H1 (cell line): ENCODE data around the gene VARS2. TPM values are rescaled to one million over a fixed set of nuclear protein-coding genes. Genes with fewer than 3 reads are reported as not detected.

Source experiments
- CTCF ChIA-PET: fragments of 300-600 bp; sonication (Branson Sonifier 250); formaldehyde crosslinking; loops from one replicate; lab custom pipeline; 2021; ENCODE audit not compliant: partially characterized antibody; lab: Charles Lee
- POLR2A ChIA-PET: fragments of 300-600 bp; sonication (Branson Sonifier 250); formaldehyde crosslinking; loops from one replicate; lab custom pipeline; 2021; ENCODE audit warnings: inconsistent platforms; ENCODE audit not compliant: partially characterized antibody; lab: Charles Lee
- DNase-seq, 2 experiments: peaks; one replicate each; pipeline versions ENCODE4 v3.0.0 to v3.0.0-alpha.2; 2010 to 2022; ENCODE audit warnings: low spot score in 2 of 2, low read depth in 1 of 2, mixed read lengths in 1 of 2
- FAIRE-seq: peaks from 2 replicates; lab custom pipeline; 2011; peaks lifted over from hg19 to GRCh38; lab: Jason Lieb, UNC
- H2AFZ ChIP-seq: 2 replicates; pipeline ENCODE4 v1.8.1; 2012; ENCODE audit warnings: low read length, inconsistent platforms
- H2AK5ac ChIP-seq: 2 replicates; pipeline ENCODE4 v1.6.1; 2013; ENCODE audit warnings: low read depth, low read length
- H2BK120ac ChIP-seq: replicated peaks from 2 replicates; pipeline ENCODE3; 2013; ENCODE audit warnings: low read depth, low read length, inconsistent platforms
- H2BK12ac ChIP-seq: 2 replicates; pipeline ENCODE4 v1.6.1; 2013; ENCODE audit warnings: low read depth, low read length
- H2BK15ac ChIP-seq: 2 replicates; pipeline ENCODE4 v1.6.1; 2013; ENCODE audit warnings: low read length
- H2BK20ac ChIP-seq: 2 replicates; pipeline ENCODE4 v1.6.1; 2013; ENCODE audit warnings: low read length
- H2BK5ac ChIP-seq: 2 replicates; pipeline ENCODE4 v1.6.1; 2013; ENCODE audit warnings: low read depth, low read length
- H3K14ac ChIP-seq: 2 replicates; pipeline ENCODE4 v1.6.1; 2013; ENCODE audit warnings: inconsistent platforms; ENCODE audit not compliant: insufficient read length
- H3K18ac ChIP-seq: 2 replicates; pipeline ENCODE4 v1.6.1; 2013; ENCODE audit warnings: low read length; ENCODE audit errors: extremely low read depth
- H3K23ac ChIP-seq: 2 replicates; pipeline ENCODE4 v1.6.1; 2013; ENCODE audit warnings: inconsistent platforms; ENCODE audit not compliant: insufficient read length
- H3K23me2 ChIP-seq: 2 replicates; pipeline ENCODE4 v1.6.1; 2013; ENCODE audit warnings: low read depth, low read length
- H3K27ac ChIP-seq: 2 replicates; pipeline ENCODE4 v1.6.1; 2011; ENCODE audit warnings: low read depth, low read length, inconsistent platforms
- H3K27me3 ChIP-seq, 4 experiments: replicated peaks in 1 of 4; 1 replicate in 1 of 4; 2 replicates in 3 of 4; pipeline versions ENCODE4 v1.6.1 to v1.8.1; 2011 to 2013; ENCODE audit warnings: low read length in 3 of 4, mild to moderate bottlenecking in 3 of 4, inconsistent platforms in 2 of 4, mixed read lengths in 2 of 4, moderate library complexity in 1 of 4; ENCODE audit not compliant: control insufficient read depth in 3 of 4, insufficient read depth in 3 of 4; ENCODE audit errors: extremely low read depth in 1 of 4
- H3K36me3 ChIP-seq, 4 experiments: 2 replicates each; pipeline versions ENCODE4 v1.6.1 to v1.8.1; 2011 to 2013; ENCODE audit warnings: mild to moderate bottlenecking in 4 of 4, low read length in 3 of 4, moderate library complexity in 2 of 4, control low read depth in 1 of 4, inconsistent platforms in 1 of 4; ENCODE audit not compliant: insufficient read depth in 4 of 4, control insufficient read depth in 2 of 4
- H3K4ac ChIP-seq: replicated peaks from 2 replicates; pipeline ENCODE3; 2013; ENCODE audit warnings: low read length, low read depth, mixed read lengths, inconsistent platforms; ENCODE audit not compliant: insufficient read length
- H3K4me1 ChIP-seq, 4 experiments: replicated peaks in 1 of 4; 1 replicate in 1 of 4; 2 replicates in 3 of 4; pipeline versions ENCODE4 v1.6.1 to v1.8.1; 2011 to 2013; ENCODE audit warnings: low read length in 3 of 4, inconsistent platforms in 2 of 4, mixed read lengths in 1 of 4; ENCODE audit not compliant: insufficient read depth in 4 of 4, control insufficient read depth in 3 of 4
- H3K4me2 ChIP-seq, 2 experiments: 2 replicates each; pipeline versions ENCODE4 v1.6.1 to v1.8.1; 2011 to 2013; ENCODE audit warnings: low read depth in 2 of 2, low read length in 2 of 2, control low read depth in 1 of 2, inconsistent platforms in 1 of 2, mild to moderate bottlenecking in 1 of 2; ENCODE audit not compliant: insufficient read depth in 1 of 2
- H3K4me3 ChIP-seq, 4 experiments: fragments of 200-600, 300-600 bp in 1 of 4; sonication (generic), shearing (Covaris generic), sonication (Bioruptor Twin) in 1 of 4; 2 replicates each; pipeline versions ENCODE4 v1.5.1 to v1.8.1; 2011 to 2016; ENCODE audit warnings: low read length in 4 of 4, low read depth in 3 of 4, control low read depth in 2 of 4, inconsistent platforms in 2 of 4, mild to moderate bottlenecking in 2 of 4, mixed read lengths in 1 of 4, moderate library complexity in 1 of 4; ENCODE audit not compliant: insufficient read depth in 2 of 4; ENCODE audit errors: extremely low read depth in 1 of 4
- H3K56ac ChIP-seq: replicated peaks from 2 replicates; pipeline ENCODE3; 2013; ENCODE audit warnings: low read depth, mild to moderate bottlenecking, mixed read lengths, low read length, inconsistent platforms; ENCODE audit not compliant: insufficient read length
- H3K79me1 ChIP-seq: 2 replicates; pipeline ENCODE4 v1.6.1; 2013; ENCODE audit warnings: low read depth, low read length, control low read depth
- H3K79me2 ChIP-seq, 2 experiments: 2 replicates each; pipeline versions ENCODE4 v1.6.1 to v1.8.1; 2012 to 2013; ENCODE audit warnings: low read length in 2 of 2, mild to moderate bottlenecking in 2 of 2, inconsistent platforms in 1 of 2; ENCODE audit not compliant: insufficient read depth in 2 of 2, control insufficient read depth in 1 of 2
- H3K9ac ChIP-seq, 4 experiments: replicated peaks in 1 of 4; 1 replicate in 1 of 4; 2 replicates in 3 of 4; pipeline versions ENCODE4 v1.6.1 to v1.8.1; 2011 to 2013; ENCODE audit warnings: low read depth in 3 of 4, low read length in 3 of 4, control low read depth in 2 of 4, mild to moderate bottlenecking in 2 of 4, moderate library complexity in 2 of 4, inconsistent platforms in 1 of 4; ENCODE audit errors: extremely low read depth in 1 of 4
- H3K9me3 ChIP-seq, 2 experiments: 2 replicates each; pipeline versions ENCODE4 v1.6.1 to v1.8.1; 2012 to 2013; ENCODE audit warnings: mild to moderate bottlenecking in 2 of 2, moderate library complexity in 2 of 2, control low read depth in 1 of 2, inconsistent platforms in 1 of 2, low read depth in 1 of 2, low read length in 1 of 2, mixed read lengths in 1 of 2; ENCODE audit not compliant: insufficient read depth in 2 of 2
- H4K20me1 ChIP-seq, 2 experiments: replicated peaks in 1 of 2; 2 replicates each; pipeline versions ENCODE3 to v1.8.1; 2011 to 2013; ENCODE audit warnings: inconsistent platforms in 2 of 2, low read length in 2 of 2, mild to moderate bottlenecking in 1 of 2; ENCODE audit not compliant: insufficient read depth in 2 of 2, control insufficient read depth in 1 of 2
- H4K5ac ChIP-seq: 2 replicates; pipeline ENCODE4 v1.6.1; 2013; ENCODE audit warnings: low read length, low read depth, mixed read lengths, inconsistent platforms; ENCODE audit not compliant: insufficient read length
- H4K8ac ChIP-seq: 2 replicates; pipeline ENCODE4 v1.8.0; 2013; ENCODE audit warnings: mild to moderate bottlenecking, moderate library complexity, low read length, inconsistent platforms; ENCODE audit not compliant: insufficient read depth; ENCODE audit errors: extremely low read depth
- H4K91ac ChIP-seq: replicated peaks from 2 replicates; pipeline ENCODE3; 2013; ENCODE audit warnings: low read length, mixed read lengths, inconsistent platforms; ENCODE audit not compliant: insufficient read length
- BACH1 ChIP-seq: IDR thresholded peaks from 2 replicates; pipeline ENCODE4 v1.6.1; 2012; ENCODE audit warnings: low read length, improper control_type of control experiment
- EZH2 ChIP-seq: fragments of 200-600 bp; sonication (generic); IDR thresholded peaks from 2 replicates; pipeline ENCODE4 v1.7.1; 2012; ENCODE audit warnings: low read depth, mild to moderate bottlenecking, moderate library complexity, low read length, inconsistent platforms; ENCODE audit not compliant: severe bottlenecking
- KDM5A ChIP-seq: fragments of 200-600 bp; IDR thresholded peaks from 2 replicates; pipeline ENCODE4 v1.7.1; 2012; ENCODE audit warnings: mild to moderate bottlenecking, low read length, inconsistent platforms, mixed read lengths
- POLR2AphosphoS5 ChIP-seq: IDR thresholded peaks from 2 replicates; pipeline ENCODE4 v1.6.1; 2011; ENCODE audit warnings: low read depth, low read length
- POU5F1 ChIP-seq: IDR thresholded peaks from 2 replicates; pipeline ENCODE4 v1.6.1; 2011; ENCODE audit warnings: low read depth, mild to moderate bottlenecking, low read length, moderate library complexity
- RAD21 ChIP-seq, 2 experiments: IDR thresholded peaks in 1 of 2; conservative IDR thresholded peaks in 1 of 2; 2 replicates each; pipeline ENCODE4 v1.6.1; 2011; ENCODE audit warnings: low read depth in 2 of 2, low read length in 2 of 2, improper control_type of control experiment in 1 of 2, inconsistent platforms in 1 of 2, mild to moderate bottlenecking in 1 of 2, moderate library complexity in 1 of 2
- SIRT6 ChIP-seq: IDR thresholded peaks from one replicate; pipeline ENCODE4 v1.7.1; 2012; ENCODE audit warnings: low read length, inconsistent platforms
- SP4 ChIP-seq: IDR thresholded peaks from 2 replicates; pipeline ENCODE4 v1.6.1; 2012; ENCODE audit warnings: low read length, inconsistent platforms
- TEAD4 ChIP-seq: IDR thresholded peaks from 2 replicates; pipeline ENCODE4 v1.6.1; 2012; ENCODE audit warnings: low read depth, low read length, inconsistent platforms, mixed read lengths
- ZNF274 ChIP-seq: IDR thresholded peaks from 2 replicates; pipeline ENCODE4 v1.7.0; 2012; ENCODE audit warnings: low read length, borderline replicate concordance; ENCODE audit errors: extremely low read depth
- WGBS, 2 experiments: shearing (Covaris generic) in 1 of 2; methylation state at CpG; one replicate each; pipeline versions ENCODE4 v1.1.6 to v1.1.7; 2013 to 2015; ENCODE audit warnings: low lambda C conversion rate in 2 of 2, mixed read lengths in 2 of 2, inconsistent platforms in 1 of 2, low coverage in 1 of 2, missing lambda C conversion rate in 1 of 2; ENCODE audit not compliant: insufficient replicate concordance in 2 of 2, insufficient coverage in 1 of 2, insufficient read length in 1 of 2; ENCODE audit errors: extremely low coverage in 1 of 2, missing lambda C conversion rate in 1 of 2; 5-methylcytosine and 5-hydroxymethylcytosine counted together
- polyA plus RNA-seq, 7 experiments: library from polyadenylated mRNA; depleted of rRNA in 3 of 7; stranded (reverse) in 5 of 7; unstranded in 2 of 7; fragments of >200 nt in 5 of 7; fragments of 200-250 nt in 2 of 7; gene quantifications; 1 replicate in 5 of 7; 2 replicates in 1 of 7; 4 replicates in 1 of 7; pipeline versions ENCODE4 v1.2.1 to v1.2.3, GENCODE V29; 2011 to 2013; ENCODE audit warnings: missing spikeins in 2 of 7, mixed read lengths in 2 of 7
- total RNA-seq: library from RNA; stranded (reverse); fragmentation: NEBNext Ultra II Directional; extraction: Animal tissue kit (Norgen Biotek cat#: 25700); gene quantifications from 2 replicates; pipeline ENCODE4 v1.2.1, GENCODE V29; 2021
- TF ChIP-seq, protein P1 (sequence below), 3 experiments: IDR thresholded peaks; 1 replicate in 2 of 3; 2 replicates in 1 of 3; pipeline versions ENCODE4 v1.5.1 to v1.6.1; 2011; ENCODE audit warnings: low read length in 3 of 3, mild to moderate bottlenecking in 3 of 3, inconsistent platforms in 2 of 3, low read depth in 1 of 3, moderate library complexity in 1 of 3; ENCODE audit not compliant: insufficient read depth in 1 of 3; ENCODE audit errors: control extremely low read depth in 1 of 3

Gene VARS2
- total and polyA plus RNA-seq, 2 of the 8 experiments (the other 6 are each of a cell fraction or from before 2014, with no cell fraction given) = 26.8 to 47.7 TPM

DNA sequence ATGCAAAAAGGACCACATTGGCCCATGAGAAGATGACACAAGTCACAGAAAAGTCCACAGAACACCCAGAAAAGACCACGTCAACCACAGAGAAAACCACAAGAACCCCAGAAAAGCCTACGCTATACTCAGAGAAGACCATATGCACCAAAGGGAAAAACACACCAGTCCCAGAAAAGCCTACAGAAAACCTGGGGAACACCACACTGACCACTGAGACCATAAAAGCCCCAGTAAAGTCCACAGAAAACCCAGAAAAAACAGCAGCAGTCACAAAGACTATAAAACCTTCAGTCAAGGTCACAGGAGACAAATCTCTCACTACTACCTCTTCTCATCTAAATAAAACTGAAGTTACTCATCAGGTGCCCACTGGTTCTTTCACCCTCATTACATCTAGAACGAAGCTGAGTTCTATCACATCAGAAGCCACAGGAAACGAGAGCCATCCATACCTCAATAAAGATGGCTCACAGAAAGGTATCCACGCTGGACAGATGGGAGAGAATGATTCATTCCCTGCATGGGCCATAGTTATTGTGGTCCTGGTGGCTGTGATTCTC is 38.0 kb downstream of the VARS2 start:
- Histone ChIP-seq H2AFZ (no peak overlapping the region), H4K91ac (no peak overlapping the region), H2BK12ac (no peak overlapping the region), H2BK120ac (no peak overlapping the region), H3K4me3 (no peak overlapping the region), H3K36me3 (no peaks in the 10 kb centered on the region), H3K23ac (no peak overlapping the region), H3K4ac (no peak overlapping the region), H3K23me2 (peaks cover 6% of the 10 kb centered on the region; the same call in 1 of the 2 replicates), H3K4me2 (no peak overlapping the region), H3K79me2 (no peaks in the 10 kb centered on the region), H3K18ac (no peak overlapping the region), H3K4me1 (peaks cover 3 to 4% (median 4%) of the 10 kb centered on the region in 4 experiments; a peak in 4 of 7 replicates), H3K56ac (no peak overlapping the region), H3K79me1 (no peaks in the 10 kb centered on the region), H2BK15ac (no peak overlapping the region), H3K27ac (no peak overlapping the region), H3K14ac (no peak overlapping the region), H3K27me3 (peaks cover 0 to 13% (median 9%) of the 10 kb centered on the region in 4 experiments; a peak in 5 of 7 replicates), H4K20me1 (no peaks in the 10 kb centered on the region), H4K5ac (no peak overlapping the region), H2BK5ac (no peak overlapping the region), H2AK5ac (no peak overlapping the region), H3K9ac (no peak overlapping the region), H4K8ac (no peak overlapping the region), H3K9me3 (no peaks in the 10 kb centered on the region), H2BK20ac (no peak overlapping the region)
- ChIA-PET CTCF (interaction anchor here (1.4 kb wide), 1 partner anchor 117 kb away, joined by 3 read pairs; no protein-coding TSS in a partner anchor), POLR2A (no interaction called here)
- 78% methylated on average over 5 of the region's 5 CpGs; no CpG with 5 or more reads in 1 of the 2 experiments for WGBS, 2 experiments
- FAIRE-seq = no peak
- no peak for DNase-seq
- TF ChIP-seq SIRT6 (no peak), POLR2AphosphoS5 (no peak), EZH2 (no peak), BACH1 (no peak), KDM5A (no peak), POU5F1 (no peak), ZNF274 (no peak), TEAD4 (no peak), SP4 (no peak), RAD21 (IDR thresholded peaks at IDR 0.05 in 1 of 2, conservative IDR thresholded peaks at IDR 0.05 in 1 of 2; ENCODE audit: low read depth in 2 of 2, low read length in 2 of 2) (no peak)
- TF ChIP-seq, protein P1, sequence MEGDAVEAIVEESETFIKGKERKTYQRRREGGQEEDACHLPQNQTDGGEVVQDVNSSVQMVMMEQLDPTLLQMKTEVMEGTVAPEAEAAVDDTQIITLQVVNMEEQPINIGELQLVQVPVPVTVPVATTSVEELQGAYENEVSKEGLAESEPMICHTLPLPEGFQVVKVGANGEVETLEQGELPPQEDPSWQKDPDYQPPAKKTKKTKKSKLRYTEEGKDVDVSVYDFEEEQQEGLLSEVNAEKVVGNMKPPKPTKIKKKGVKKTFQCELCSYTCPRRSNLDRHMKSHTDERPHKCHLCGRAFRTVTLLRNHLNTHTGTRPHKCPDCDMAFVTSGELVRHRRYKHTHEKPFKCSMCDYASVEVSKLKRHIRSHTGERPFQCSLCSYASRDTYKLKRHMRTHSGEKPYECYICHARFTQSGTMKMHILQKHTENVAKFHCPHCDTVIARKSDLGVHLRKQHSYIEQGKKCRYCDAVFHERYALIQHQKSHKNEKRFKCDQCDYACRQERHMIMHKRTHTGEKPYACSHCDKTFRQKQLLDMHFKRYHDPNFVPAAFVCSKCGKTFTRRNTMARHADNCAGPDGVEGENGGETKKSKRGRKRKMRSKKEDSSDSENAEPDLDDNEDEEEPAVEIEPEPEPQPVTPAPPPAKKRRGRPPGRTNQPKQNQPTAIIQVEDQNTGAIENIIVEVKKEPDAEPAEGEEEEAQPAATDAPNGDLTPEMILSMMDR (IDR thresholded peaks at IDR 0.05; ENCODE audit: control extremely low read depth in 1 of 3, insufficient read depth in 1 of 3, low read depth in 1 of 3, low read length in 3 of 3) = no peak
